Gastroesophageal sphincter (tissue), 4 donors: ENCODE data around the gene FPR3. TPM values are rescaled to one million over a fixed set of nuclear protein-coding genes. Genes with fewer than 3 reads are reported as not detected.

Experiments used
- ATAC-seq: fragments of 150-250 bp; one replicate; pipeline ENCODE4 v1.9.1; 2016; ENCODE audit warnings: mild to moderate bottlenecking, moderate library complexity
- H3K27ac ChIP-seq, 4 donors: fragments of 200-600 bp; sonication (generic) in 3 of 4; 1 replicate in 3 of 4; 2 replicates in 1 of 4; pipeline ENCODE4 v1.5.1; 2016 to 2019
- H3K27me3 ChIP-seq: fragments of 200-600 bp; sonication (generic); one replicate; pipeline ENCODE4 v1.5.1; 2019
- H3K36me3 ChIP-seq, 2 donors: fragments of 200-600 bp; sonication (generic); one replicate each; pipeline ENCODE4 v1.5.1; 2019; ENCODE audit warnings: control low read depth in 1 of 2
- H3K4me1 ChIP-seq, 3 donors: fragments of 200-600 bp; sonication (generic); 1 replicate in 2 of 3; 2 replicates in 1 of 3; pipeline ENCODE4 v1.5.1; 2016 to 2019; ENCODE audit warnings: control low read depth in 2 of 3
- H3K4me3 ChIP-seq, 2 donors: fragments of 200-600 bp; sonication (generic); one replicate each; pipeline ENCODE4 v1.5.1; 2019; ENCODE audit warnings: mild to moderate bottlenecking in 1 of 2, moderate library complexity in 1 of 2
- H3K9me3 ChIP-seq, 3 donors: fragments of 200-600 bp; sonication (generic); one replicate each; pipeline ENCODE4 v1.5.1; 2017 to 2019; ENCODE audit warnings: control low read depth in 2 of 3
- EP300 ChIP-seq: sonication (generic); formaldehyde crosslinking; IDR thresholded peaks from one replicate; pipeline ENCODE4 v1.6.1; 2017; ENCODE audit warnings: antibody characterized with exemption, mild to moderate bottlenecking
- POLR2A ChIP-seq, 2 donors: fragments of 450-650 bp; IDR thresholded peaks; one replicate each; pipeline ENCODE4 v1.6.1; 2017; ENCODE audit warnings: antibody characterized with exemption in 2 of 2, mild to moderate bottlenecking in 2 of 2, moderate library complexity in 1 of 2
- POLR2AphosphoS5 ChIP-seq: sonication (generic); formaldehyde crosslinking; IDR thresholded peaks from one replicate; pipeline ENCODE4 v1.6.1; 2017; ENCODE audit warnings: antibody characterized with exemption
- WGBS, 2 donors: methylation state at CpG; one replicate each; pipeline ENCODE4 v1.1.5; 2018; ENCODE audit warnings: low coverage in 1 of 2; 5-methylcytosine and 5-hydroxymethylcytosine counted together
- total RNA-seq, 4 donors: library from RNA; depleted of rRNA; stranded (reverse); fragments of >200 nt; gene quantifications; one replicate each; pipeline ENCODE4 v1.1.0, GENCODE V29; 2016
- TF ChIP-seq, protein P1 (sequence below), 4 experiments: fragments of 200-600 bp in 2 of 4; fragments of 450-650 bp in 2 of 4; sonication (generic) in 1 of 4; IDR thresholded peaks; one replicate each; pipeline ENCODE4 v1.5.1; 2017 to 2019; ENCODE audit warnings: antibody characterized with exemption in 4 of 4, mild to moderate bottlenecking in 2 of 4, moderate library complexity in 2 of 4

FPR3 gene
- total RNA-seq, 4 donors from 2014 or later: 1.9 to 16.2 (median 6.0) TPM

DNA sequence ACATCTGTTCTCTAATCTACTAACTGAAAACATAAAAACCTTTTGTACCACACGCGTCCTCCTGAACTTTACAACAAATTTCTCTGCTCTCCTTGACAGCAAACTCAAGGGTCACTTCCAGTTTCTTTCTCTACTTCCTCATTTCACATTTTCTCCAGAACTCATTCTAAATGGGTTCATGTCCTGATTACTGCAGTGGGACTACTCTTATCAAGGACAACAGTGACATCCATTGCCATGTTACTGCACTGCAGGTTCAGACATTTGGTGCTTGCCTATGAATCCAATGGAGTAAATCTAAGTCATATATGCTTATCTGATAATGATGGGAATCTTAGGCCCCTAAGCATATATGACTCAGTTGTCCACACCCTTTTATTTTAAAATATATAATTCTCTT, 35.3 kb downstream of the FPR3 start:
- ATAC-seq: peak; percentile 31
- Histone ChIP-seq H3K4me1 (no peaks in the 10 kb centered on the region), H3K9me3 (peaks cover 0 to 6% (median 0%) of the 10 kb centered on the region in 3 donors), H3K27me3 (no peaks in the 10 kb centered on the region), H3K27ac (no peak overlapping the region), H3K36me3 (no peaks in the 10 kb centered on the region), H3K4me3 (no peak overlapping the region)
- TF ChIP-seq, protein P1, sequence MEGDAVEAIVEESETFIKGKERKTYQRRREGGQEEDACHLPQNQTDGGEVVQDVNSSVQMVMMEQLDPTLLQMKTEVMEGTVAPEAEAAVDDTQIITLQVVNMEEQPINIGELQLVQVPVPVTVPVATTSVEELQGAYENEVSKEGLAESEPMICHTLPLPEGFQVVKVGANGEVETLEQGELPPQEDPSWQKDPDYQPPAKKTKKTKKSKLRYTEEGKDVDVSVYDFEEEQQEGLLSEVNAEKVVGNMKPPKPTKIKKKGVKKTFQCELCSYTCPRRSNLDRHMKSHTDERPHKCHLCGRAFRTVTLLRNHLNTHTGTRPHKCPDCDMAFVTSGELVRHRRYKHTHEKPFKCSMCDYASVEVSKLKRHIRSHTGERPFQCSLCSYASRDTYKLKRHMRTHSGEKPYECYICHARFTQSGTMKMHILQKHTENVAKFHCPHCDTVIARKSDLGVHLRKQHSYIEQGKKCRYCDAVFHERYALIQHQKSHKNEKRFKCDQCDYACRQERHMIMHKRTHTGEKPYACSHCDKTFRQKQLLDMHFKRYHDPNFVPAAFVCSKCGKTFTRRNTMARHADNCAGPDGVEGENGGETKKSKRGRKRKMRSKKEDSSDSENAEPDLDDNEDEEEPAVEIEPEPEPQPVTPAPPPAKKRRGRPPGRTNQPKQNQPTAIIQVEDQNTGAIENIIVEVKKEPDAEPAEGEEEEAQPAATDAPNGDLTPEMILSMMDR (IDR thresholded peaks at IDR 0.05): peak in 1 of 4 experiments; percentile 27
- TF ChIP-seq EP300: no peak
- WGBS, 2 donors: 63 to 82% methylated on average over 2 of the region's 2 CpGs

DNA sequence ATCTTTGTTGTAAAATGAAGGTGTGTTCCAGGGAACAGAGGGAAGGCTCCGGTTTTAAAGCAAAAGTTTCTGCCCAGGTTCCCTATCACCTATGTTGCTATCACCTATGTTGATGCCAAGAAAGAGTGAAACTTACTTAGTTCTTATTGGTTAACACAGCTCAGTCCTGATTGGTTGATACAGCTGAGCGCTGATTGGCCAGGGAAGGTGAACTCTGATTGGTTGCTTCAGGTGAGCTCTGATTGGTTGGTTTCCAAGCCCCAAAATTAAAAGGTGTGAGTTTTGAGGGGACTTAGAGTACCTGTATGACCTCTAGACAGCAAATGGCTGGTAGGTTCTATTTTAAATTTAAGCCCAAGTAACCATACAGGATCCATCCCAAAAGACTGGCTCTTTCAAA, 42.2 kb downstream of the FPR3 start:
- Histone ChIP-seq H3K4me3 (no peak overlapping the region), H3K27ac (no peak overlapping the region), H3K9me3 (no peaks in the 10 kb centered on the region), H3K4me1 (no peaks in the 10 kb centered on the region), H3K36me3 (no peaks in the 10 kb centered on the region), H3K27me3 (no peaks in the 10 kb centered on the region)
- TF ChIP-seq POLR2A (IDR thresholded peaks at IDR 0.05) (no peak), EP300 (no peak), POLR2AphosphoS5 (no peak)
- TF ChIP-seq, protein P1 (IDR thresholded peaks at IDR 0.05): no peak
- 89 to 100% methylated on average over 2 of the region's 2 CpGs for WGBS, 2 donors
- ATAC-seq: no peak

DNA sequence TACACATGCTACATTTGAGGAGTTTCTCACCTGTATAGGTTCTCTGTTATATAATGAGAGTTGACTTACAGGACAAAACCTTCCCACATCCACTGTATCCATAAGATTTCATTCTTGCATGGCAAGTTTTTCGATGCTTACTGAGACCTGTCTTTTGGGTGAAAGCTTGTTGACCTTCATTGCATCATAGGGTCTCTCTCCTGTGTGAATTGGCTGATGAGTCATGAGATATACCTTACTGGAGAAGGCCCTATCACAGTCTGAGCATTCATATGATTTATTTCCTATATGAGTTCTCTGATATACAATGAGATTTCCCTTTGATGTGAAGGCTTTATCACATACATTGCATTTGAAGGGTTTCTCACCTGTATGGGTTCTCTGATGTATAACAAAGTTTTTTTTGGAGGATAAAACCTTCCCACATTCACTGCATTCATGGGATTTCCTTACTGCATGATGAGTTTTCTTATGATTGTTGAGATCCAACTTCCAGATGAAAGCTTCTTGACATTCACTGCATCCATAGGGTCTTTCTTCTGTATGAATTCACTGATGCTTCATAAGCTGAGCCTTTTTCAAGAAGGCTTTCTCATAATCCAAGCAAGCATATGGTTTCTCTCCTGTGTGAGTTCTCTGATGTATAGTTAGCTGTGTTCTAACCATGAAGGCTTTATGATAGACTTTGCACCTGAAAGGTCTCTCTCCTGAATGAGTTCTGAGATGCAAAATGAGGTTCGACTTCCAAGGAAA, 67.1 kb downstream of the FPR3 start:
- Histone ChIP-seq H3K4me3 (no peak overlapping the region), H3K9me3 (peaks cover 10 to 100% (median 13%) of the 10 kb centered on the region in 3 donors), H3K36me3 (peaks cover 0 to 40% of the 10 kb centered on the region in 2 donors), H3K4me1 (no peaks in the 10 kb centered on the region), H3K27me3 (no peaks in the 10 kb centered on the region), H3K27ac (no peak overlapping the region)
- 93 to 100% methylated on average over 2 of the region's 2 CpGs for WGBS, 2 donors
- TF ChIP-seq POLR2A (IDR thresholded peaks at IDR 0.05): no peak
- TF ChIP-seq, protein P1 (IDR thresholded peaks at IDR 0.05): no peak
- no peak for TF ChIP-seq EP300
- TF ChIP-seq POLR2AphosphoS5: no peak
- no peak for ATAC-seq

DNA sequence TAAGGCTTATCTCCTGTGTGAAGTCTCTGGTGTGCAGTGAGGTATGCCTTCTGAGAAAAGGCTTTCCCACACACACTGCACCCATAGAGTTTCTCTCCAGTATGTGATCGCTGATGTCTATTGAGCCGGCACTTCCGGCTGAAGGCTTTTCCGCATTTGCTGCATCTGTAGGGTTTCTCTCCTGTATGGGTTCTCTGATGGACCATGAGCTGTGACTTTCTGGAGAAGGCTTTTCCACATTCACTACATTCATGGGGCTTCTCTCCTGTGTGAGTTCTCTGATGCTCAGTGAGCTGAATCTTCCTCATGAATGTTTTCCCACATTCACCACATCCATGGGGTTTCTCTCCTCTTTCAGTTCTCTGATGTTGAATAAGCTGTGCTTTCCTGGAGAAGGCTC, 78.1 kb downstream of the FPR3 start:
- Histone ChIP-seq H3K27me3 (no peaks in the 10 kb centered on the region), H3K4me1 (no peaks in the 10 kb centered on the region), H3K4me3 (no peak overlapping the region), H3K36me3 (peaks cover 13 to 65% of the 10 kb centered on the region in 2 donors), H3K27ac (no peak overlapping the region), H3K9me3 (peaks cover 0 to 92% (median 7%) of the 10 kb centered on the region in 3 donors)
- no peak for ATAC-seq
- TF ChIP-seq, protein P1 (IDR thresholded peaks at IDR 0.05): no peak
- TF ChIP-seq POLR2A (IDR thresholded peaks at IDR 0.05): no peak
- no peak for TF ChIP-seq POLR2AphosphoS5
- no peak for TF ChIP-seq EP300
- WGBS, 2 donors: 100% methylated on average over 4 of the region's 4 CpGs; no CpG with 5 or more reads in 1 of the 2 donors

Other genes starting within 250 kb of the FPR3 start
- gene ZNF175, start 223.9 kb upstream of the FPR3 start, total RNA-seq: 10 to 100 TPM in 1 of 4 donors, 1 to 10 TPM in 3; 6.5 to 12.8 (median 7.3) TPM
- gene SIGLEC5, start 164.8 kb upstream of the FPR3 start, total RNA-seq: under 1 TPM in 2 of 4 donors, not detected in 2; 0.67 to 0.94 TPM
- gene SIGLEC14, start 148.3 kb upstream of the FPR3 start, total RNA-seq: 1 to 10 TPM in 2 of 4 donors, under 1 TPM in 1, not detected in 1; 0.73 to 8.6 (median 1.4) TPM
- gene SPACA6, start 101.8 kb upstream of the FPR3 start, total RNA-seq: 10 to 100 TPM in 3 of 4 donors, 1 to 10 TPM in 1; 6.3 to 29.7 (median 18.3) TPM
- 10 to 100 TPM in 1 of 4 donors, 1 to 10 TPM in 1, under 1 TPM in 1, not detected in 1; 0.23 to 15.2 (median 2.2) TPM for gene HAS1, start 71.2 kb upstream of the FPR3 start, total RNA-seq
- 10 to 100 TPM in 2 of 4 donors, 1 to 10 TPM in 1, under 1 TPM in 1; 0.93 to 19.8 (median 9.2) TPM for gene FPR1, start 43.3 kb upstream of the FPR3 start, total RNA-seq
- gene FPR2, start 34.0 kb upstream of the FPR3 start, total RNA-seq: 1 to 10 TPM in 2 of 4 donors, not detected in 2; 1.8 to 2.2 TPM
- 10 to 100 TPM in 3 of 4 donors, 1 to 10 TPM in 1; 8.1 to 31.9 (median 15.5) TPM for gene ZNF577, start 92.8 kb downstream of the FPR3 start, total RNA-seq
- 10 to 100 TPM; 10.1 to 16.0 (median 12.9) TPM for gene ZNF649, start 109.9 kb downstream of the FPR3 start, total RNA-seq
- gene ZNF613, start 132.3 kb downstream of the FPR3 start, total RNA-seq: 1 to 10 TPM; 4.6 to 7.7 (median 5.7) TPM
- 10 to 100 TPM; 11.0 to 17.9 (median 16.5) TPM for gene ZNF350, start 191.7 kb downstream of the FPR3 start, total RNA-seq
- 10 to 100 TPM; 11.6 to 29.9 (median 20.0) TPM for gene ZNF615, start 213.1 kb downstream of the FPR3 start, total RNA-seq
- 10 to 100 TPM in 3 of 4 donors, 1 to 10 TPM in 1; 6.2 to 17.1 (median 12.6) TPM for gene ZNF614, start 233.2 kb downstream of the FPR3 start, total RNA-seq